Measurements from ENCODE around the gene PLA2G4F.

- no peak for TF ChIP-seq POLR2AphosphoS5 (IDR thresholded peaks at IDR 0.05)
- TF ChIP-seq, protein P1, sequence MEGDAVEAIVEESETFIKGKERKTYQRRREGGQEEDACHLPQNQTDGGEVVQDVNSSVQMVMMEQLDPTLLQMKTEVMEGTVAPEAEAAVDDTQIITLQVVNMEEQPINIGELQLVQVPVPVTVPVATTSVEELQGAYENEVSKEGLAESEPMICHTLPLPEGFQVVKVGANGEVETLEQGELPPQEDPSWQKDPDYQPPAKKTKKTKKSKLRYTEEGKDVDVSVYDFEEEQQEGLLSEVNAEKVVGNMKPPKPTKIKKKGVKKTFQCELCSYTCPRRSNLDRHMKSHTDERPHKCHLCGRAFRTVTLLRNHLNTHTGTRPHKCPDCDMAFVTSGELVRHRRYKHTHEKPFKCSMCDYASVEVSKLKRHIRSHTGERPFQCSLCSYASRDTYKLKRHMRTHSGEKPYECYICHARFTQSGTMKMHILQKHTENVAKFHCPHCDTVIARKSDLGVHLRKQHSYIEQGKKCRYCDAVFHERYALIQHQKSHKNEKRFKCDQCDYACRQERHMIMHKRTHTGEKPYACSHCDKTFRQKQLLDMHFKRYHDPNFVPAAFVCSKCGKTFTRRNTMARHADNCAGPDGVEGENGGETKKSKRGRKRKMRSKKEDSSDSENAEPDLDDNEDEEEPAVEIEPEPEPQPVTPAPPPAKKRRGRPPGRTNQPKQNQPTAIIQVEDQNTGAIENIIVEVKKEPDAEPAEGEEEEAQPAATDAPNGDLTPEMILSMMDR (IDR thresholded peaks at IDR 0.05): no peak
These were observed 11.5 kb downstream of the PLA2G4F start for GRCh38 chr15:42144841-42145375.

All from gastroesophageal sphincter (tissue), 3 donors.